ENCODE data around the gene CNR2. TPM values are rescaled to one million over a fixed set of nuclear protein-coding genes. Genes with fewer than 3 reads are reported as not detected.

Gene CNR2
- total and polyA plus RNA-seq, 2 of the 4 experiments (the other 2 are of a cell fraction), result not detected

DNA sequence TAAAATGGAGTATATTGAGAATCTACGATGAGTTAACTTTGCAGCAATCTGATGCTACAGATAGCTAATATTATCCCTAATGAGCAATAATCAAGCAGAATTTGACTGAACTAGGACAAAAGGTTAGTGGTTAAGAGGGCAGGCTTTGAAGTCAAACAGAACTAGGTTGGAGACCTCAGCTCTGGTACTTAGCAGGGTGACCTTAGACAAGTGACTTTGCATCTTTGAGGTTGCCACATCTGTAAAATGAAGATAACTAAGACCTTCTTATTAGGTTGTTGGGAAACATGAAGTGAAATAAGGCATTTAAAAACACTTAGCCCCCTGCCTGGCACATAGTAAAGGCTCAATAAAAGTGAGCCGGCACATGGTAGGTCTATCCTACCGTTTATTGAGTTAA lies 40.7 kb downstream of the CNR2 start:
- Histone ChIP-seq H3K9me1 (ENCODE audit: insufficient read depth, low read length) (no peaks in the 10 kb centered on the region), H4K20me1 (ENCODE audit: insufficient read depth, low read length) (no peaks in the 10 kb centered on the region), H3K4me1 (ENCODE audit: control insufficient read depth, insufficient read depth, low read length) (no peaks in the 10 kb centered on the region), H3K23ac (ENCODE audit: low read depth, low read length) (no peak overlapping the region), H3K4me3 (ENCODE audit: insufficient read depth, low read depth, low read length) (no peak overlapping the region), H3K14ac (replicated peaks; ENCODE audit: low read depth, low read length) (no peak overlapping the region), H2BK15ac (ENCODE audit: low read depth, low read length) (no peak overlapping the region), H2BK20ac (ENCODE audit: low read depth, low read length) (no peak overlapping the region), H4K5ac (ENCODE audit: low read depth, low read length) (no peak overlapping the region), H2AK5ac (ENCODE audit: low read depth, low read length) (no peak overlapping the region), H2BK5ac (ENCODE audit: low read depth, low read length, poor library complexity, severe bottlenecking) (no peak overlapping the region), H3K27me3 (ENCODE audit: control insufficient read depth, insufficient read depth, low read length) (peaks cover 31% of the 10 kb centered on the region), H3K4ac (ENCODE audit: low read depth, low read length) (no peak overlapping the region), H3K9ac (ENCODE audit: low read depth, low read length) (no peak overlapping the region), H3K18ac (ENCODE audit: low read depth, low read length) (no peak overlapping the region), H3K56ac (ENCODE audit: extremely low read depth, insufficient read depth, low read length) (no peak overlapping the region), H4K91ac (ENCODE audit: insufficient read depth, low read depth, low read length) (no peak overlapping the region), H2AFZ (replicated peaks; ENCODE audit: low read length, poor library complexity) (no peak overlapping the region), H3K4me2 (ENCODE audit: low read depth, low read length) (no peak overlapping the region), H3K9me3 (ENCODE audit: control insufficient read depth, insufficient read depth, low read length) (peaks cover 2% of the 10 kb centered on the region), H3K27ac (ENCODE audit: insufficient read depth, low read length) (no peak overlapping the region), H3K79me1 (ENCODE audit: low read depth in 1 of 2, low read length in 2 of 2) (no peaks in the 10 kb centered on the region), H2BK120ac (ENCODE audit: low read depth, low read length) (no peak overlapping the region), H2AK9ac (replicated peaks; ENCODE audit: low read depth, low read length, poor library complexity) (no peak overlapping the region), H3K36me3 (ENCODE audit: control insufficient read depth, insufficient read depth, low read length) (no peaks in the 10 kb centered on the region), H4K8ac (ENCODE audit: low read depth in 2 of 2, low read length in 2 of 2) (no peak overlapping the region)
- no TSS peak for BruUV-seq (replicated peaks)
- no peak for TF ChIP-seq POLR2A (IDR thresholded peaks at IDR 0.05; ENCODE audit: low read depth, low read length)
- no peak for TF ChIP-seq CEBPB (IDR thresholded peaks at IDR 0.05; ENCODE audit: low read depth, low read length)
- TF ChIP-seq, protein P1, sequence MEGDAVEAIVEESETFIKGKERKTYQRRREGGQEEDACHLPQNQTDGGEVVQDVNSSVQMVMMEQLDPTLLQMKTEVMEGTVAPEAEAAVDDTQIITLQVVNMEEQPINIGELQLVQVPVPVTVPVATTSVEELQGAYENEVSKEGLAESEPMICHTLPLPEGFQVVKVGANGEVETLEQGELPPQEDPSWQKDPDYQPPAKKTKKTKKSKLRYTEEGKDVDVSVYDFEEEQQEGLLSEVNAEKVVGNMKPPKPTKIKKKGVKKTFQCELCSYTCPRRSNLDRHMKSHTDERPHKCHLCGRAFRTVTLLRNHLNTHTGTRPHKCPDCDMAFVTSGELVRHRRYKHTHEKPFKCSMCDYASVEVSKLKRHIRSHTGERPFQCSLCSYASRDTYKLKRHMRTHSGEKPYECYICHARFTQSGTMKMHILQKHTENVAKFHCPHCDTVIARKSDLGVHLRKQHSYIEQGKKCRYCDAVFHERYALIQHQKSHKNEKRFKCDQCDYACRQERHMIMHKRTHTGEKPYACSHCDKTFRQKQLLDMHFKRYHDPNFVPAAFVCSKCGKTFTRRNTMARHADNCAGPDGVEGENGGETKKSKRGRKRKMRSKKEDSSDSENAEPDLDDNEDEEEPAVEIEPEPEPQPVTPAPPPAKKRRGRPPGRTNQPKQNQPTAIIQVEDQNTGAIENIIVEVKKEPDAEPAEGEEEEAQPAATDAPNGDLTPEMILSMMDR (conservative IDR thresholded peaks at IDR 0.05; ENCODE audit: low read depth, low read length), result no peak
- TF ChIP-seq FOS (IDR thresholded peaks at IDR 0.05; ENCODE audit: low read depth, low read length), result no peak
- no peak for TF ChIP-seq RFX5 (IDR thresholded peaks at IDR 0.05; ENCODE audit: low read depth, low read length)
- TF ChIP-seq MAZ (IDR thresholded peaks at IDR 0.05; ENCODE audit: borderline replicate concordance, low read depth, low read length), result no peak
- TF ChIP-seq SMC3 (IDR thresholded peaks at IDR 0.05; ENCODE audit: low read depth, low read length), result no peak
- no peak for TF ChIP-seq RCOR1 (IDR thresholded peaks at IDR 0.05; ENCODE audit: insufficient replicate concordance, low read length)
- TF ChIP-seq, protein P2, sequence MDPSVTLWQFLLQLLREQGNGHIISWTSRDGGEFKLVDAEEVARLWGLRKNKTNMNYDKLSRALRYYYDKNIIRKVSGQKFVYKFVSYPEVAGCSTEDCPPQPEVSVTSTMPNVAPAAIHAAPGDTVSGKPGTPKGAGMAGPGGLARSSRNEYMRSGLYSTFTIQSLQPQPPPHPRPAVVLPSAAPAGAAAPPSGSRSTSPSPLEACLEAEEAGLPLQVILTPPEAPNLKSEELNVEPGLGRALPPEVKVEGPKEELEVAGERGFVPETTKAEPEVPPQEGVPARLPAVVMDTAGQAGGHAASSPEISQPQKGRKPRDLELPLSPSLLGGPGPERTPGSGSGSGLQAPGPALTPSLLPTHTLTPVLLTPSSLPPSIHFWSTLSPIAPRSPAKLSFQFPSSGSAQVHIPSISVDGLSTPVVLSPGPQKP (IDR thresholded peaks at IDR 0.05; ENCODE audit: borderline replicate concordance, low read depth, low read length), result no peak
- TF ChIP-seq NFE2L2 (IDR thresholded peaks at IDR 0.05; ENCODE audit: low read depth, low read length), result no peak
- no peak for TF ChIP-seq RAD21 (IDR thresholded peaks at IDR 0.05; ENCODE audit: low read length)
- no peak for TF ChIP-seq MXI1 (IDR thresholded peaks at IDR 0.05; ENCODE audit: borderline replicate concordance, low read depth, low read length)
- TF ChIP-seq CHD1 (IDR thresholded peaks at IDR 0.05; ENCODE audit: low read depth, low read length), result no peak
- no peak for TF ChIP-seq BHLHE40 (IDR thresholded peaks at IDR 0.05; ENCODE audit: low read depth, low read length)
- TF ChIP-seq, protein P3, sequence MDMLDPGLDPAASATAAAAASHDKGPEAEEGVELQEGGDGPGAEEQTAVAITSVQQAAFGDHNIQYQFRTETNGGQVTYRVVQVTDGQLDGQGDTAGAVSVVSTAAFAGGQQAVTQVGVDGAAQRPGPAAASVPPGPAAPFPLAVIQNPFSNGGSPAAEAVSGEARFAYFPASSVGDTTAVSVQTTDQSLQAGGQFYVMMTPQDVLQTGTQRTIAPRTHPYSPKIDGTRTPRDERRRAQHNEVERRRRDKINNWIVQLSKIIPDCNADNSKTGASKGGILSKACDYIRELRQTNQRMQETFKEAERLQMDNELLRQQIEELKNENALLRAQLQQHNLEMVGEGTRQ (IDR thresholded peaks at IDR 0.05; ENCODE audit: low read depth, low read length), result no peak
- TF ChIP-seq MAFK (IDR thresholded peaks at IDR 0.05; ENCODE audit: low read depth, low read length), result no peak
- ATAC-seq (ENCODE audit: low read depth) (no peak), DNase-seq (no peak)
- no CpG with 5 or more reads among the region's 3 CpGs for WGBS, 2 experiments (ENCODE audit: extremely low coverage in 2 of 2, insufficient read length in 1 of 2)
- dilution Hi-C loops (cut with HindIII; ENCODE audit: low sequenced_read_pairs, unreplicated experiment) (no loop called here), in situ Hi-C loops (cut with MboI; ENCODE audit: low sequenced_read_pairs) (no loop called here), intact Hi-C loops (cut with micrococcal nuclease) (no loop called here)
- ChIA-PET CTCF (no interaction called here), POLR2A (ENCODE audit: unreplicated experiment) (no interaction called here)
